Measurements from ENCODE around the gene NOTUM. TPM values are rescaled to one million over a fixed set of nuclear protein-coding genes. Genes with fewer than 3 reads are reported as not detected.
A peak's percentile ranks its signal among the peaks of the same experiment; 100 is the strongest.
"Not testable (repeated sequence)": the region's sequence is repeated elsewhere in the genome, so short reads cannot be mapped to it uniquely, and the experiment has no call there.

NOTUM gene
- total RNA-seq, 1 experiment from 2014 or later = not detected

GRCh38 chr17:81955756-81956544 is 5.0 kb downstream of the NOTUM start:
- no peaks in the 10 kb centered on the region for H3K27me3 ChIP-seq (ENCODE audit: insufficient read depth, low read depth)

DNA sequence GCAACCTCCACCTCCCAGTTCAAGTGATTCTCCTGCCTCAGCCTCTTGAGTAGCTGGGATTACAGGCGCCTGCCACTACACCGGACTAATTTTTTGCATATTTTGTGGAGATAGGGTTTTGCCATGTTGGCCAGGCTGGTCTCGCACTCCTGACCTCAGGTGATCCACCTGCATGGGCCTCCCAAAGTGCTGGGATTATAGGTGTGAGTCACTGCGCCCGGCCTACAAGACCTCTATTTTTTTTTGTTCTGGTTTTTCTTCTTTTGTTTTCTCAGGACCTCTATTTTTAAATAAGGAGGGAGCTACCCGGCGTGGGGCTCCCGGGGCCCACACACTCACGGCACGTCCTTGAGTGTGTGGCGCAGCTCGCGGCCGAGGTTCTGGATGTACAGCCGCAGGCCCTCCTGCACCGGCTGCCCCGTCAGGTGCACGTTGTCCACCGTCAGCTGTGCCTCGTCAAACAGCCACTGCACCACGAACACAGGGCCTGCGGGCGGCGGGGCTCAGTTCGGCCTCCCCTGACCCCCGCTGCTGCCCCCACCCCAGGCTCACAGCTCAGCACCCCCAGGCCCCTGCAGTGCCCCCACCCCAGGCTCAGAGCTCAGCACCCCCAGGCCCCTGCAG is 5.8 kb downstream of the NOTUM start:
- intact Hi-C loops (cut with micrococcal nuclease; ENCODE audit: unreplicated experiment) = no loop called here
- no TSS peak for BruUV-seq (replicated peaks)
- no peak for TF ChIP-seq CTCF (conservative IDR thresholded peaks at IDR 0.05)
- no peaks in the 10 kb centered on the region for H3K9me2 ChIP-seq (ENCODE audit: insufficient read depth)
- H3K4me3 ChIP-seq = no peak overlapping the region
- H3K79me2 ChIP-seq (ENCODE audit: low read depth) = no peaks in the 10 kb centered on the region
- H3K36me3 ChIP-seq (ENCODE audit: low read depth) = no peaks in the 10 kb centered on the region
- H4K20me1 ChIP-seq (ENCODE audit: insufficient read depth) = no peaks in the 10 kb centered on the region
- H3F3A ChIP-seq (ENCODE audit: insufficient read depth, low read depth) = peaks cover 7% of the 10 kb centered on the region
- peak; percentile 61 to 62 for DNase-seq
- H2AFZ ChIP-seq = no peak overlapping the region
- no peaks in the 10 kb centered on the region for H3K27me3 ChIP-seq (ENCODE audit: insufficient read depth, low read depth)
- no peak overlapping the region for H3K4me2 ChIP-seq
- H3K27ac ChIP-seq = no peak overlapping the region
- ChIA-PET CTCF (interaction anchor here (0.7 to 1.4 kb wide), 4 partner anchors 12 to 66 kb away, joined by 3 to 5 read pairs (median 5); no protein-coding TSS in a partner anchor), POLR2A (ENCODE audit: unreplicated experiment) (interaction anchor here (0.6 to 0.9 kb wide), 3 partner anchors 67 to 390 kb away, joined by 3 to 5 read pairs (median 5); partner anchors contain the start of gene CENPX)
- H3K9me3 ChIP-seq (ENCODE audit: insufficient read depth, low read depth) = no peaks in the 10 kb centered on the region
- H3K4me1 ChIP-seq (replicated peaks; ENCODE audit: insufficient read depth) = peaks cover 6% of the 10 kb centered on the region; the same call in 1 of the 2 replicates

More at GRCh38 chr17:81955756-81956544, 5.0 kb downstream of the NOTUM start:
- intact Hi-C loops (cut with micrococcal nuclease; ENCODE audit: unreplicated experiment) = no loop called here
- no peaks in the 10 kb centered on the region for H3K9me3 ChIP-seq (ENCODE audit: insufficient read depth, low read depth)
- no peaks in the 10 kb centered on the region for H4K20me1 ChIP-seq (ENCODE audit: insufficient read depth)
- no peaks in the 10 kb centered on the region for H3K36me3 ChIP-seq (ENCODE audit: low read depth)
- H2AFZ ChIP-seq = no peak overlapping the region
- no peak overlapping the region for H3K27ac ChIP-seq
- H3K4me2 ChIP-seq = no peak overlapping the region
- POLR2A ChIA-PET (ENCODE audit: unreplicated experiment) = interaction anchor here (0.9 kb wide), 1 partner anchor 67 kb away, joined by 5 read pairs; the partner anchor contains the start of gene CENPX
- no peak for DNase-seq
- TF ChIP-seq EZH2 (IDR thresholded peaks at IDR 0.05; ENCODE audit: low read depth) (no peak), CTCF (conservative IDR thresholded peaks at IDR 0.05) (no peak)
- H3K9me2 ChIP-seq (ENCODE audit: insufficient read depth) = no peaks in the 10 kb centered on the region
- no peaks in the 10 kb centered on the region for H3K79me2 ChIP-seq (ENCODE audit: low read depth)
- CTCF ChIA-PET = interaction anchor here (0.7 to 1.4 kb wide), 2 partner anchors 53 to 66 kb away, joined by 5 read pairs; no protein-coding TSS in a partner anchor
- peaks cover 6% of the 10 kb centered on the region; the same call in 1 of the 2 replicates for H3K4me1 ChIP-seq (replicated peaks; ENCODE audit: insufficient read depth)
- H3K4me3 ChIP-seq = no peak overlapping the region
- no TSS peak for BruUV-seq (replicated peaks)
- H3F3A ChIP-seq (ENCODE audit: insufficient read depth, low read depth) = peaks cover 7% of the 10 kb centered on the region

DNA sequence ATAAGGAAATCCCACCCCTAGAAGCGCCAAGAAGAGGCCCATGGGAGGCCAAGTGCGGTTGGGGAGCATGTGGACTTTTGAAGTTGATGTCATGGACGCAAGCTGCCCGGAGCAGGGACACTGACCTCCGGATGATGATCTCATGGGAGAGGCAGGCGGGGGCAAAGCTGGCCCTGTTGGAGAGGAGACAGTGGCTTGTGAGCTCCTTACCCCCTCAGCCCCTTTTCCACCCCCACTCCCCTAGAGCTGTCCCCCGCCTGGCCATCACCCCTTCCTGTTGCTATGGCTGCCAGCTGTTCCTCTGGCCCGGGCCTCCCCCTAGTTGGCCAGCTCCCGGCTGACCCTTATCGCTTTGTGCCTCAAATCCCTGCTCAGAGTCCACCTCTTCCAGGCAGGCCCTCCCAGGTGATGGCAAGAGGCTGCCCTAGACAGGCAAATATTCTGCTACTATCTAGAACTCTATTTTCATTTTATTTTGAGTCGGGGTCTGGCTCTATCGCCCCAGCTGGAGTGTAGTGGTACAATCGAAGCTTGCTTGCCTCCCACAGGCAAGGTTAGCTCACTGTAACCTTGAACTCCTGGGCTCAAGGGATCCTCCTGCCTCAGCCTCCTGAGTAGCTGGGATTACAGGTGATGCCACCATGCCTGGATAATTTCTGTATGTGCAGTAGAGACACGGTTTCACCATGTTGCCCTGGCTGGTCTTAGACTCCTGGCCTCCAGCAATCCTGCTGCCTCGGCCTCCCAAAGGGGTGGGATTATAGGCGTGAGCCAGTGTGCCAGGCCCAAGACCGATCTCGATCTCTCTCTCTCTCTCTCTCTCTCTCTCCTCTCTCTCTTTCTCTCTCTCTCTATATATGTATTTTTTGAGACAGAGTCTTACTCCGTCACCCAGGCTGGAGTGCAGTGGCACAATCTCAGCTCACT is 6.6 kb downstream of the NOTUM start:
- no peak for DNase-seq
- H4K20me1 ChIP-seq (ENCODE audit: insufficient read depth) = no peaks in the 10 kb centered on the region
- no peak overlapping the region for H2AFZ ChIP-seq
- ChIA-PET CTCF (interaction anchor here (0.7 to 1.4 kb wide), 4 partner anchors 11 to 67 kb away, joined by 3 to 20 read pairs (median 5); no protein-coding TSS in a partner anchor), POLR2A (ENCODE audit: unreplicated experiment) (interaction anchor here (0.6 to 0.8 kb wide), 3 partner anchors 62 to 391 kb away, joined by 3 to 5 read pairs (median 3); no protein-coding TSS in a partner anchor)
- no peak overlapping the region for H3K27ac ChIP-seq
- H3K27me3 ChIP-seq (ENCODE audit: insufficient read depth, low read depth) = no peaks in the 10 kb centered on the region
- no peaks in the 10 kb centered on the region for H3K36me3 ChIP-seq (ENCODE audit: low read depth)
- BruUV-seq (replicated peaks) = no TSS peak
- H3K4me3 ChIP-seq = no peak overlapping the region
- peaks cover 6% of the 10 kb centered on the region; the same call in 1 of the 2 replicates for H3K4me1 ChIP-seq (replicated peaks; ENCODE audit: insufficient read depth)
- intact Hi-C loops (cut with micrococcal nuclease; ENCODE audit: unreplicated experiment) = no loop called here
- H3K9me3 ChIP-seq (ENCODE audit: insufficient read depth, low read depth) = no peaks in the 10 kb centered on the region
- no peak overlapping the region for H3K4me2 ChIP-seq
- TF ChIP-seq CTCF (conservative IDR thresholded peaks at IDR 0.05) (no peak), EZH2 (IDR thresholded peaks at IDR 0.05; ENCODE audit: low read depth) (no peak)
- no peaks in the 10 kb centered on the region for H3K9me2 ChIP-seq (ENCODE audit: insufficient read depth)
- H3F3A ChIP-seq (ENCODE audit: insufficient read depth, low read depth) = peaks cover 7% of the 10 kb centered on the region
- no peaks in the 10 kb centered on the region for H3K79me2 ChIP-seq (ENCODE audit: low read depth)

- DNase-seq; H2AFZ ChIP-seq; H3K79me2 ChIP-seq (ENCODE audit: low read depth); BruUV-seq (replicated peaks); H3K9me3 ChIP-seq (ENCODE audit: insufficient read depth, low read depth); H3K27me3 ChIP-seq (ENCODE audit: insufficient read depth, low read depth); H3F3A ChIP-seq (ENCODE audit: insufficient read depth, low read depth); H3K36me3 ChIP-seq (ENCODE audit: low read depth); H3K4me1 ChIP-seq (replicated peaks; ENCODE audit: insufficient read depth); H3K27ac ChIP-seq; H3K4me2 ChIP-seq; H4K20me1 ChIP-seq (ENCODE audit: insufficient read depth); intact Hi-C loops (cut with micrococcal nuclease; ENCODE audit: unreplicated experiment); H3K4me3 ChIP-seq; H3K9me2 ChIP-seq (ENCODE audit: insufficient read depth): not testable (repeated sequence)
- ChIA-PET POLR2A (ENCODE audit: unreplicated experiment) (interaction anchor here (0.8 kb wide), 1 partner anchor 61 kb away, joined by 3 read pairs; no protein-coding TSS in a partner anchor), CTCF (interaction anchor here (0.6 to 0.9 kb wide), 3 partner anchors 47 to 1751 kb away, joined by 6 to 20 read pairs (median 9); no protein-coding TSS in a partner anchor)
Observed at GRCh38 chr17:81953443-81953842, 7.5 kb downstream of the NOTUM start.

All from PC-9 (cell line).